Astrocyte (in vitro differentiated cells and primary cell): ENCODE measurements around the gene BAHCC1.

Experiments
- CTCF ChIP-seq: IDR thresholded peaks from 2 replicates; pipeline ENCODE4 v1.5.1; 2011; ENCODE audit warnings: low read depth, mild to moderate bottlenecking, inconsistent platforms, low read length, moderate library complexity; ENCODE audit not compliant: insufficient read depth
- EZH2 ChIP-seq: IDR thresholded peaks from 2 replicates; pipeline ENCODE4 v1.6.1; 2012; ENCODE audit warnings: mild to moderate bottlenecking, low read length, inconsistent platforms; ENCODE audit not compliant: insufficient read depth

DNA sequence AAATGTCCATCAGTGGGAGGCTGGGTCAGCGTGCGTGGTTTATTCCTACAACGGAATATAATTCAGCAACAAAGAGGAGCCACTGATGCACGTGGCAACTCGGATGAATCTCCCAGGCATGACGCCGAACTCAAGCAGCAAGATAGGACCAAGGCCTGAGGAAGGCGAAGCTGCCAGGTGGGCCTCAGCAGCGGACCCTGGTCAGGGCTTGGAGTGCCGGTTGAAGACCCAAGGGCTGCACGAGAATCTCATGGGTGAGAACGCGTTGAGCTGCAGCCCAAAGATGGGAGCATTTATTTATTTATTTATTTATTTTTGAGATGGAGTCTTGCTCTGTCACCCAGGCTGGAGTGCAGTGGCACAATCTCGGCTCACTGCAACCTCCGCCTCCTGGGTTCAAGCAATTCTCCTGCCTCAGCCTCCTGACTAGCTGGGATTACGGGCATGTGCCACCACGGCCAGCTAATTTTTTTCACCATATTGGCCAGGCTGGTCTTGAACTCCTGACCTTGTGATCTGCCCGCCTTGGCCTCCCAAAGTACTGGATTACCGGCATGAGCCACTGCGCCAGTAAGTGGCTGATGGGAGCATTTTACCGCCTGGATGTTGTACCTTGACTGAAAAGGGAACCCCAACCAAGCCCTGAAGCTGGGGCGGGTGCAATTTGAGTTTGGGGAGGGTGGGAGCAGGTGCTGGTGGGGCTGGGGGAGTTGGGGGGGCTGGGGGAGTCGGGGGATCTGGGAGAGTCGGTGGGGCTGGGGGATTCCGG, 18.1 kb upstream of the BAHCC1 start:
- TF ChIP-seq CTCF (no peak), EZH2 (no peak)
